HEK293 (cell line): ENCODE results near the gene DNAJB11.

Experiments
- ZNF341 ChIP-seq: fragments of 450-650 bp; formaldehyde crosslinking; IDR thresholded peaks from 2 replicates; pipeline ENCODE4; 2016; ENCODE audit warnings: low read depth, missing biosample characterization, missing genetic modification characterization
- ZNF558 ChIP-seq: fragments of 450-650 bp; formaldehyde crosslinking; IDR thresholded peaks from 2 replicates; pipeline ENCODE4 v1.5.1; 2016; ENCODE audit warnings: missing biosample characterization, missing genetic modification characterization
- ZSCAN23 ChIP-seq: fragments of 450-650 bp; formaldehyde crosslinking; IDR thresholded peaks from 2 replicates; pipeline ENCODE4 v1.5.1; 2016; ENCODE audit warnings: missing biosample characterization, missing genetic modification characterization

- TF ChIP-seq ZSCAN23 (tag by site-specific recombination) (no peak), ZNF341 (0 out of 2 replicates have a peak, but pooled peaks have one; percentile 46), ZNF558 (no peak)
Observed at GRCh38 chr3:186567072-186567921, 3.2 kb upstream of the DNAJB11 start, which contains the start of gene TBCCD1.
